Left ventricle myocardium inferior (tissue), 1 donor: ENCODE results near the gene RNU7-1. TPM values are rescaled to one million over a fixed set of nuclear protein-coding genes. Genes with fewer than 3 reads are reported as not detected.

ENCODE experiments used
- DNase-seq: peaks from one replicate; pipeline ENCODE4 v3.0.0-alpha.2; 2020
- H3K27ac ChIP-seq: fragments of 200-600 bp; replicated peaks from 2 replicates; pipeline ENCODE4 v1.8.0; 2021
- H3K27me3 ChIP-seq: fragments of 200-600 bp; 2 replicates; pipeline ENCODE4 v1.8.0; 2021; ENCODE audit warnings: low read depth
- H3K36me3 ChIP-seq: fragments of 200-600 bp; 2 replicates; pipeline ENCODE4 v1.8.0; 2021
- H3K4me1 ChIP-seq: fragments of 200-600 bp; 2 replicates; pipeline ENCODE4 v1.8.0; 2021
- H3K4me3 ChIP-seq: fragments of 200-600 bp; 2 replicates; pipeline ENCODE4 v1.8.0; 2021; ENCODE audit warnings: mild to moderate bottlenecking, moderate library complexity
- H3K9me3 ChIP-seq: fragments of 200-600 bp; replicated peaks from 2 replicates; pipeline ENCODE4 v1.8.0; 2021
- intact Hi-C: fragments of 100-400 bp; cut with micrococcal nuclease; formaldehyde crosslinking; loops from one replicate; pipeline ENCODE4 v1.11.0; 2022
- total RNA-seq: library from RNA; stranded (reverse); fragmentation: NEBNext Ultra II Directional; extraction: Animal tissue kit (Norgen Biotek cat#: 25700); gene quantifications from one replicate; pipeline ENCODE4 v1.2.1, GENCODE V29; 2021
- TF ChIP-seq, protein P1 (sequence below): fragments of 200-600 bp; IDR thresholded peaks from 2 replicates; pipeline ENCODE4 v1.8.0; 2021; ENCODE audit warnings: antibody characterized with exemption, mild to moderate bottlenecking, borderline replicate concordance
- donor health status: DM: no; HTN: yes; CAD: no; lungs with severe emphysema.

RNU7-1 gene
- total RNA-seq, 1 donor from 2014 or later, result not detected

DNA sequence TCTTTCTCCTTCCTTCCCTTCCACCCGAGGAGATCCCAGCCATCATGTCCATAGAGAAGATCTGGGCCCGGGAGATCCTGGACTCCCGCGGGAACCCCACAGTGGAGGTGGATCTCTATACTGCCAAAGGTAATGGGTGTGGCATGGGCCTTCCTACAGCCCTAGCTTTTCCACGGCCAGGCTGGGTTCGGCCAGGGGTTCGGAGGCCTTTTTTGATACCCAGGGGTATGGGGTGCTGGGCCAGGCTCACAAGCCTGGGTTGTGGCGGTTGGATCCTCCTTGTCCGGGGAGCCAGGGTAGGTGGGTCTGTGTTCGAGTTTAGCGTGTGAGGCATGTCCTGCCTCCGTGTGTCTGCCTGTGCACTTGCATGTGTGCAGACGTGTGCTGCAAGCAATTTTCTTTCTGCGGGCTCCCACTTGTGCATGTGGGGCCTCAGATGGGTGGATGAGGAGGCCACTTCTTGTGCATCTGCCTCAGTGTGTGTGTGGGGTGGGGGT, 27.8 kb upstream of the RNU7-1 start:
- intact Hi-C loops, result no loop called here
- Histone ChIP-seq H3K4me1 (peaks cover 24% of the 10 kb centered on the region), H3K9me3 (no peaks in the 10 kb centered on the region), H3K27me3 (no peaks in the 10 kb centered on the region), H3K4me3 (peak overlapping the region; percentile 90), H3K27ac (no peak overlapping the region), H3K36me3 (no peaks in the 10 kb centered on the region)
- DNase-seq, result no peak
- TF ChIP-seq, protein P1, sequence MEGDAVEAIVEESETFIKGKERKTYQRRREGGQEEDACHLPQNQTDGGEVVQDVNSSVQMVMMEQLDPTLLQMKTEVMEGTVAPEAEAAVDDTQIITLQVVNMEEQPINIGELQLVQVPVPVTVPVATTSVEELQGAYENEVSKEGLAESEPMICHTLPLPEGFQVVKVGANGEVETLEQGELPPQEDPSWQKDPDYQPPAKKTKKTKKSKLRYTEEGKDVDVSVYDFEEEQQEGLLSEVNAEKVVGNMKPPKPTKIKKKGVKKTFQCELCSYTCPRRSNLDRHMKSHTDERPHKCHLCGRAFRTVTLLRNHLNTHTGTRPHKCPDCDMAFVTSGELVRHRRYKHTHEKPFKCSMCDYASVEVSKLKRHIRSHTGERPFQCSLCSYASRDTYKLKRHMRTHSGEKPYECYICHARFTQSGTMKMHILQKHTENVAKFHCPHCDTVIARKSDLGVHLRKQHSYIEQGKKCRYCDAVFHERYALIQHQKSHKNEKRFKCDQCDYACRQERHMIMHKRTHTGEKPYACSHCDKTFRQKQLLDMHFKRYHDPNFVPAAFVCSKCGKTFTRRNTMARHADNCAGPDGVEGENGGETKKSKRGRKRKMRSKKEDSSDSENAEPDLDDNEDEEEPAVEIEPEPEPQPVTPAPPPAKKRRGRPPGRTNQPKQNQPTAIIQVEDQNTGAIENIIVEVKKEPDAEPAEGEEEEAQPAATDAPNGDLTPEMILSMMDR, result no peak

DNA sequence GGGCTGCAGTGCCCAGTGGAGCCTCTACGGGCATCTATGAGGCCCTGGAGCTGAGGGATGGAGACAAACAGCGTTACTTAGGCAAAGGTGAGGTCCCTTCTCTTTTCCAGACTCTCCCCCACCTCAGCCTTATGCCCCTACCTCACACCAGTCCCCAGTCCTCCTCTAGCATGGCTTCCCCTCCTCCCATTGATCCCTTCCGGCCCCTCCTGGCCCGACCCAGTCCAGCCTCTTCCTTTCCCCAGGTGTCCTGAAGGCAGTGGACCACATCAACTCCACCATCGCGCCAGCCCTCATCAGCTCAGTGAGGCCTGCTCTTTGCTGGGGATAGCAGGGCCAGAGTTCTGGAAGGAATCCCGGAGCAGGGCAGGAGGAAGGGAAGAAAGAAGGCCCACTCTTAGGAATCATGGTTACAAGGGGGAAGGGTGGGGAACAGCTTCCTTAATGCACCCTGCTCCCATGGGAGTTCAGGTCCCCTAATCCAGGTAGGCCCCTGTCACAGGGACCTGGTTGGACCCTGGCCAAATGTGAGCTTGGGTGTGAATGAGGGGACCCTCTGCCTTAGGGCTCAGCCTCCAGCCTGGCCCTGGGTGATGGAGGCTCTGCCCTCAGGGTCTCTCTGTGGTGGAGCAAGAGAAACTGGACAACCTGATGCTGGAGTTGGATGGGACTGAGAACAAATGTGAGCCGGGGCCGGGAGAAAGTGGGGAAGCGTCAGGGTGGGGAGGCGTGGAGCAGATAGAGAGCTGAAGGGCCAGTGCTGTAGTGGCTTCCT, 27.0 kb upstream of the RNU7-1 start:
- no peak overlapping the region for H3K27ac ChIP-seq
- peaks cover 24% of the 10 kb centered on the region for H3K4me1 ChIP-seq
- no peaks in the 10 kb centered on the region for H3K27me3 ChIP-seq
- no peak for DNase-seq
- intact Hi-C loops, result no loop called here
- no peak overlapping the region for H3K4me3 ChIP-seq
- TF ChIP-seq, protein P1, result no peak
- H3K36me3 ChIP-seq, result no peaks in the 10 kb centered on the region
- no peaks in the 10 kb centered on the region for H3K9me3 ChIP-seq

DNA sequence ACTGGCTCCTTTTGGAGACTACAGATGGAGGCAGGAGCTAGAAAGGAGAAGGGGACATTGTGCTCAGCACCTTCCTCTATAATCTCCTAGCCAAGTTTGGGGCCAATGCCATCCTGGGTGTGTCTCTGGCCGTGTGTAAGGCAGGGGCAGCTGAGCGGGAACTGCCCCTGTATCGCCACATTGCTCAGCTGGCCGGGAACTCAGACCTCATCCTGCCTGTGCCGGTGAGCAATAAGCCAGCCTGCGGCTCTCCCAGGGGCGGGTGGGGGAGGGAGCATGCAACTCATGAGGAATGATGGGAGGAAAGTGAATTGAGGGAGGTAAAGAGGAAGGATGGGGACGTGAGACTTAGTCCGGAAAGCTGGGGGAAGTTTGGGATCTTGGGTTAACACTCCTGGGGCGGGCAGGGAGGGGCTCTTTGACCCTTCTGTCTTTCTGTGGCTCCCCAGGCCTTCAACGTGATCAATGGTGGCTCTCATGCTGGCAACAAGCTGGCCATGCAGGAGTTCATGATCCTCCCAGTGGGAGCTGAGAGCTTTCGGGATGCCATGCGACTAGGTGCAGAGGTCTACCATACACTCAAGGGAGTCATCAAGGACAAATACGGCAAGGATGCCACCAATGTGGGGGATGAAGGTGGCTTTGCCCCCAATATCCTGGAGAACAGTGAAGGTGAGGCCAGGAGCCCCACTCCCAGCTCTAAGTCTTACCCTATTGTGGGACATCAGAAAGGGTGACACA, 26.0 kb upstream of the RNU7-1 start:
- H3K36me3 ChIP-seq, result no peaks in the 10 kb centered on the region
- H3K9me3 ChIP-seq, result no peaks in the 10 kb centered on the region
- H3K27ac ChIP-seq, result no peak overlapping the region
- H3K4me3 ChIP-seq, result no peak overlapping the region
- H3K4me1 ChIP-seq, result peaks cover 24% of the 10 kb centered on the region
- TF ChIP-seq, protein P1, result no peak
- H3K27me3 ChIP-seq, result no peaks in the 10 kb centered on the region
- intact Hi-C loops, result no loop called here
- DNase-seq, result no peak

DNA sequence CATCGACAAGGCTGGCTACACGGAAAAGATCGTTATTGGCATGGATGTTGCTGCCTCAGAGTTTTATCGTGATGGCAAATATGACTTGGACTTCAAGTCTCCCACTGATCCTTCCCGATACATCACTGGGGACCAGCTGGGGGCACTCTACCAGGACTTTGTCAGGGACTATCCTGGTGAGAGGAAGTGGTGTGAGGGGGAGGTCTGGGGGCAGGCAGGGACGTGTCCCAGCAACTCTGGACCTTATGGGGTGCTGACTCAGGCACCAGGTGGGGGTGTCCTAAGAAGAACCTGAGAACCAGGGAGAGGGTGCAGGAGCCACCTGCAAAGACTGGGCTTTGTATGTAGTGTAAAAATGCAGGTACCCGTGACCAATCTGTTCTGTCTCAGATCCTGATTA, 24.0 kb upstream of the RNU7-1 start:
- Histone ChIP-seq H3K9me3 (no peaks in the 10 kb centered on the region), H3K4me3 (no peak overlapping the region), H3K36me3 (no peaks in the 10 kb centered on the region), H3K27me3 (no peaks in the 10 kb centered on the region), H3K27ac (no peak overlapping the region), H3K4me1 (peaks cover 21% of the 10 kb centered on the region)
- intact Hi-C loops, result no loop called here
- TF ChIP-seq, protein P1, result no peak
- DNase-seq, result no peak

DNA sequence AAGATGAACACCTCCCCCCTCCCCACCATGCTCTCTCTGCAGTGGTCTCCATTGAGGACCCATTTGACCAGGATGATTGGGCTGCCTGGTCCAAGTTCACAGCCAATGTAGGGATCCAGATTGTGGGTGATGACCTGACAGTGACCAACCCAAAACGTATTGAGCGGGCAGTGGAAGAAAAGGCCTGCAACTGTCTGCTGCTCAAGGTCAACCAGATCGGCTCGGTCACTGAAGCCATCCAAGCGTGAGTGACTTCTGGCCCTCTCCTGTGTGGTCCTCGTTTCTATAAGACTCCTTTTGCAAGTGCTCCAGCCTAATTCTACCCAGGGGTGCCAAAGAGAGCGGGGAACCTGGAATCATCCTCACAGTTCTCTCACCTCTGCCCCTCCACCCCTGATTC, 22.1 kb upstream of the RNU7-1 start:
- DNase-seq, result no peak
- Histone ChIP-seq H3K27ac (no peak overlapping the region), H3K27me3 (no peaks in the 10 kb centered on the region), H3K4me1 (peaks cover 27% of the 10 kb centered on the region), H3K9me3 (no peaks in the 10 kb centered on the region), H3K36me3 (no peaks in the 10 kb centered on the region), H3K4me3 (no peak overlapping the region)
- TF ChIP-seq, protein P1, result no peak
- intact Hi-C loops, result no loop called here
